Dermis blood vessel endothelial cell (primary cell): ENCODE measurements around the gene MSX1. TPM values are rescaled to one million over a fixed set of nuclear protein-coding genes. Genes with fewer than 3 reads are reported as not detected.
A peak's percentile ranks its signal among the peaks of the same experiment; 100 is the strongest.

Source experiments
- DNase-seq: peaks from one replicate; pipeline ENCODE4 v3.0.0; 2010
- total RNA-seq: library from RNA; depleted of rRNA; stranded (reverse); fragments of >200 nt; gene quantifications from 2 replicates; pipeline ENCODE4 v1.2.3, GENCODE V29; 2014

MSX1 gene
- total RNA-seq, 1 donor from 2014 or later: 9.0 TPM

- DNase-seq: no peak
Measured at GRCh38 chr4:4871242-4871572, 11.7 kb downstream of the MSX1 start.

GRCh38 chr4:4871573-4872313 is 12.3 kb downstream of the MSX1 start:
- DNase-seq: no peak

GRCh38 chr4:4872314-4872903 is 12.9 kb downstream of the MSX1 start:
- no peak for DNase-seq

GRCh38 chr4:4873203-4873602 is 13.7 kb downstream of the MSX1 start:
- no peak for DNase-seq

- no peak for DNase-seq
Measured at GRCh38 chr4:4874254-4874653, 14.8 kb downstream of the MSX1 start.

GRCh38 chr4:4875147-4875546 is 15.7 kb downstream of the MSX1 start:
- DNase-seq: no peak

- no peak for DNase-seq
Measured at GRCh38 chr4:4875611-4876010, 16.1 kb downstream of the MSX1 start.

- no peak for DNase-seq
Measured at GRCh38 chr4:4876945-4877661, 17.6 kb downstream of the MSX1 start.

GRCh38 chr4:4880492-4880891 is 21.0 kb downstream of the MSX1 start:
- peak; percentile 34 for DNase-seq

- DNase-seq: no peak
Measured at GRCh38 chr4:4881432-4881831, 22.0 kb downstream of the MSX1 start.

GRCh38 chr4:4884611-4885010 is 25.1 kb downstream of the MSX1 start:
- DNase-seq: no peak

- no peak for DNase-seq
Measured at GRCh38 chr4:4887426-4887825, 28.0 kb downstream of the MSX1 start.

- DNase-seq: no peak
Measured at GRCh38 chr4:4888695-4889094, 29.2 kb downstream of the MSX1 start.

- DNase-seq: no peak
Measured at GRCh38 chr4:4889781-4890180, 30.3 kb downstream of the MSX1 start.

- DNase-seq: no peak
Measured at GRCh38 chr4:4890574-4891255, 31.2 kb downstream of the MSX1 start.

- no peak for DNase-seq
Measured at GRCh38 chr4:4893721-4894120, 34.3 kb downstream of the MSX1 start.

GRCh38 chr4:4899202-4899925 is 39.9 kb downstream of the MSX1 start:
- DNase-seq: no peak

- no peak for DNase-seq
Measured at GRCh38 chr4:4901877-4902276, 42.4 kb downstream of the MSX1 start.

- no peak for DNase-seq
Measured at GRCh38 chr4:4912155-4912554, 52.7 kb downstream of the MSX1 start.

- no peak for DNase-seq
Measured at GRCh38 chr4:4913147-4913561, 53.7 kb downstream of the MSX1 start.
